Bronchus fibroblast of lung (primary cell): ENCODE results near the gene CD2. TPM values are rescaled to one million over a fixed set of nuclear protein-coding genes. Genes with fewer than 3 reads are reported as not detected.

ENCODE experiments used
- total RNA-seq: library from RNA; depleted of rRNA; stranded (reverse); fragments of >200 nt; gene quantifications from 2 replicates; pipeline ENCODE4 v1.2.3, GENCODE V29; 2015

CD2 gene, protein sequence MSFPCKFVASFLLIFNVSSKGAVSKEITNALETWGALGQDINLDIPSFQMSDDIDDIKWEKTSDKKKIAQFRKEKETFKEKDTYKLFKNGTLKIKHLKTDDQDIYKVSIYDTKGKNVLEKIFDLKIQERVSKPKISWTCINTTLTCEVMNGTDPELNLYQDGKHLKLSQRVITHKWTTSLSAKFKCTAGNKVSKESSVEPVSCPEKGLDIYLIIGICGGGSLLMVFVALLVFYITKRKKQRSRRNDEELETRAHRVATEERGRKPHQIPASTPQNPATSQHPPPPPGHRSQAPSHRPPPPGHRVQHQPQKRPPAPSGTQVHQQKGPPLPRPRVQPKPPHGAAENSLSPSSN
- total RNA-seq, result not detected in 2 replicates

DNA sequence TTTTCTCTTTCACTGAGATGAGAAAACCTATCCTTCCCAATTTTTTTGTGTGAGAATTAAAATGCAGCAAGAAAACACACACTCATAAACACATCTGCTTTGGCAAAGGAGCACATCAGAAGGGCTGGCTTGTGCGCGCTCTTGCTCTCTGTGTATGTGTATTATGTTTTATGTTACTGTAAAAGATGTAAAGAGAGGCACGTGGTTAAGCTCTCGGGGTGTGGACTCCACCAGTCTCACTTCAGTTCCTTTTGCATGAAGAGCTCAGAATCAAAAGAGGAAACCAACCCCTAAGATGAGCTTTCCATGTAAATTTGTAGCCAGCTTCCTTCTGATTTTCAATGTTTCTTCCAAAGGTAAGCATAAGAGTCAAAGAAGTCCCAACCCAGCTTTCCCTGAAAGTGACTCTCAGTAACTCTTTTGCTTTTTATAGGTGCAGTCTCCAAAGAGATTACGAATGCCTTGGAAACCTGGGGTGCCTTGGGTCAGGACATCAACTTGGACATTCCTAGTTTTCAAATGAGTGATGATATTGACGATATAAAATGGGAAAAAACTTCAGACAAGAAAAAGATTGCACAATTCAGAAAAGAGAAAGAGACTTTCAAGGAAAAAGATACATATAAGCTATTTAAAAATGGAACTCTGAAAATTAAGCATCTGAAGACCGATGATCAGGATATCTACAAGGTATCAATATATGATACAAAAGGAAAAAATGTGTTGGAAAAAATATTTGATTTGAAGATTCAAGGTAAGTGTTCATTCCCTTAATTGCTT, at the start of gene CD2:
Gene CD2 (plus strand): TSS at position 233 of the 780 bp plus-strand sequence. CDS start 63 bp downstream, at position 296.

Other genes starting within 250 kb of the CD2 start
- gene CD58, start 183.4 kb upstream of the CD2 start, total RNA-seq, result 7.0 and 8.9 TPM in 2 replicates
- 0.34 and 0.45 TPM in 2 replicates for gene IGSF3, start 86.7 kb upstream of the CD2 start, total RNA-seq
- gene PTGFRN, start 155.5 kb downstream of the CD2 start, total RNA-seq, result 7.0 and 10.4 TPM in 2 replicates
- gene CD101, start 247.3 kb downstream of the CD2 start, total RNA-seq, result not detected in 2 replicates